C4-2B (cell line): Measurements from ENCODE around the gene HS6ST1.
A peak's percentile ranks its signal among the peaks of the same experiment; 100 is the strongest.

Experiments used
- H3K27ac ChIP-seq: fragments of 450-650 bp; 2 replicates; pipeline ENCODE4 v1.5.1; 2017
- ZFX ChIP-seq: fragments of 450-650 bp; IDR thresholded peaks from 2 replicates; pipeline ENCODE4 v1.6.1; 2017
- TF ChIP-seq, protein P1 (sequence below): fragments of 450-650 bp; conservative IDR thresholded peaks from 2 replicates; pipeline ENCODE4 v1.5.1; 2017; ENCODE audit warnings: mild to moderate bottlenecking

The HS6ST1 gene

DNA sequence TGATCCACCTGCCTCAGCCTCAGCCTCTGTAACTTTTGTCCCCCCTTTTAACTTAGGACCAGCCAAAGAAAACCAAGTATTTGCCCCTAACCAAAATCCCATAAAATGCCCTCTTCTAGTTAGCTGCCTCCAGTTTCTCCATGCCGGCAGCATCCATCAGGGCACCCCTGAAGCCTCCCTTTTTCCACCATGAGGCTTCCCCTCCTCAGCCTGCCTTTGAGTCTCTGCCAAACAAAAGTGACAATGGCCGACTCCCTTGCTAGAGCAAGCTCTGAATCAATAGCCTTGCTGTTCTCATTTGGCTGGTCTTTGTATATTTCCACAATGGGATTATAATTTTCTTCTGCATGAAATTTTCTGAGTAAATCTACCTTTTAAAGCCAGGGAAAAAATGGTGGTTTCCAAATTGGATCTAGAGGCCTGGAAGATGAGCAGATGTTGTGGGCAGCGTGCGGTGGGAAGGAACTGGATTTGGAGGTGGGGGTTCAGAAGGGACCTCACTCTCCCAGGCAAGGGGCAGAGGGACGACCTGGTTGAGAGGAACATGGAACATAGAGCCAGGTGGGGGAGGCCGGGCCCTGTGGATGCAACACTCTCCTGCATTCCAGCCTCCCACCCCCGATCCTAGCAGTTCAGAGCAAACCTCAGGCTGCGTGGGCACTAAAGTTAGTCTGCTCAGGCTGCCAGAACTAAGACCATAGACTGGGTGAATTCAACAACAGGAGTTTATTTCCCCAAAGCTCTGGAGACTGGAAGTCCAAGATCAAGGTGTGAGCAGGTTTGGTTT is 80.6 kb downstream of the HS6ST1 start:
- TF ChIP-seq, protein P1, sequence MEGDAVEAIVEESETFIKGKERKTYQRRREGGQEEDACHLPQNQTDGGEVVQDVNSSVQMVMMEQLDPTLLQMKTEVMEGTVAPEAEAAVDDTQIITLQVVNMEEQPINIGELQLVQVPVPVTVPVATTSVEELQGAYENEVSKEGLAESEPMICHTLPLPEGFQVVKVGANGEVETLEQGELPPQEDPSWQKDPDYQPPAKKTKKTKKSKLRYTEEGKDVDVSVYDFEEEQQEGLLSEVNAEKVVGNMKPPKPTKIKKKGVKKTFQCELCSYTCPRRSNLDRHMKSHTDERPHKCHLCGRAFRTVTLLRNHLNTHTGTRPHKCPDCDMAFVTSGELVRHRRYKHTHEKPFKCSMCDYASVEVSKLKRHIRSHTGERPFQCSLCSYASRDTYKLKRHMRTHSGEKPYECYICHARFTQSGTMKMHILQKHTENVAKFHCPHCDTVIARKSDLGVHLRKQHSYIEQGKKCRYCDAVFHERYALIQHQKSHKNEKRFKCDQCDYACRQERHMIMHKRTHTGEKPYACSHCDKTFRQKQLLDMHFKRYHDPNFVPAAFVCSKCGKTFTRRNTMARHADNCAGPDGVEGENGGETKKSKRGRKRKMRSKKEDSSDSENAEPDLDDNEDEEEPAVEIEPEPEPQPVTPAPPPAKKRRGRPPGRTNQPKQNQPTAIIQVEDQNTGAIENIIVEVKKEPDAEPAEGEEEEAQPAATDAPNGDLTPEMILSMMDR = no peak
- no peak for TF ChIP-seq ZFX
- H3K27ac ChIP-seq = no peak overlapping the region

GRCh38 chr2:128237081-128237534 is 81.6 kb downstream of the HS6ST1 start:
- H3K27ac ChIP-seq = no peak overlapping the region
- TF ChIP-seq, protein P1 = no peak
- TF ChIP-seq ZFX = no peak

- H3K27ac ChIP-seq = no peak overlapping the region
- TF ChIP-seq, protein P1 = no peak
- TF ChIP-seq ZFX = no peak
Observed at GRCh38 chr2:128236491-128237035, 82.1 kb downstream of the HS6ST1 start.

- TF ChIP-seq, protein P1 = no peak
- no peak for TF ChIP-seq ZFX
- H3K27ac ChIP-seq = no peak overlapping the region
Observed at GRCh38 chr2:128235581-128235980, 83.1 kb downstream of the HS6ST1 start.

GRCh38 chr2:128234613-128235012 is 84.1 kb downstream of the HS6ST1 start:
- no peak overlapping the region for H3K27ac ChIP-seq
- no peak for TF ChIP-seq ZFX
- TF ChIP-seq, protein P1 = no peak

- no peak overlapping the region; the same call in 1 of the 2 replicates for H3K27ac ChIP-seq
- no peak for TF ChIP-seq ZFX
- TF ChIP-seq, protein P1 = peak; percentile 35
Observed at GRCh38 chr2:128233790-128234395, 84.8 kb downstream of the HS6ST1 start.
